Body of pancreas (tissue), 4 donors: ENCODE data around the gene PNMA6F.

Source experiments
- CTCF ChIP-seq, 7 experiments: fragments of 450-650 bp in 4 of 7; fragments of 200-600 bp in 3 of 7; sonication (generic) in 3 of 7; IDR thresholded peaks; one replicate each; pipeline ENCODE4 v1.5.1; 2016 to 2019; ENCODE audit warnings: antibody characterized with exemption in 7 of 7
- POLR2A ChIP-seq, 3 donors: fragments of 450-650 bp; IDR thresholded peaks; one replicate each; pipeline ENCODE4 v1.6.1; 2016; ENCODE audit warnings: antibody characterized with exemption in 3 of 3, mild to moderate bottlenecking in 2 of 3

GRCh38 chrX:153304988-153305736, 16.4 kb downstream of the PNMA6F start:
- TF ChIP-seq POLR2A (IDR thresholded peaks at IDR 0.05), result no peak
- no peak for TF ChIP-seq CTCF (IDR thresholded peaks at IDR 0.05)
